ENCODE measurements around the gene COA6.

- TF ChIP-seq CTCF (IDR thresholded peaks at IDR 0.05; ENCODE audit: insufficient read depth, low read length, poor library complexity, severe bottlenecking), result no peak
- TF ChIP-seq EZH2phosphoT487 (conservative IDR thresholded peaks at IDR 0.05; ENCODE audit: low read length), result no peak
Observed at GRCh38 chr1:234342774-234343173, 30.5 kb upstream of the COA6 start.

Data from SU-DHL-6 (cell line).